Neuron (in vitro differentiated cells): ENCODE results near the gene PBX1.
"Not testable (repeated sequence)": the region's sequence is repeated elsewhere in the genome, so short reads cannot be mapped to it uniquely, and the experiment has no call there.

Source experiments
- H2AFZ ChIP-seq: one replicate; pipeline ENCODE4 v1.6.1; 2013; ENCODE audit warnings: low read depth, mild to moderate bottlenecking, inconsistent platforms, low read length, moderate library complexity
- H3K27me3 ChIP-seq: one replicate; pipeline ENCODE4 v1.6.1; 2013; ENCODE audit warnings: low read length; ENCODE audit not compliant: insufficient read depth
- H3K36me3 ChIP-seq: one replicate; pipeline ENCODE4 v1.6.1; 2013; ENCODE audit warnings: low read length; ENCODE audit not compliant: insufficient read depth
- H3K4me1 ChIP-seq: one replicate; pipeline ENCODE4 v1.6.1; 2013; ENCODE audit warnings: low read length; ENCODE audit not compliant: insufficient read depth
- H3K4me3 ChIP-seq: 2 replicates; pipeline ENCODE4 v1.5.1; 2013; ENCODE audit warnings: mild to moderate bottlenecking, low read length, moderate library complexity
- H3K9me3 ChIP-seq: one replicate; pipeline ENCODE4 v1.6.1; 2013; ENCODE audit warnings: low read length

Gene PBX1

DNA sequence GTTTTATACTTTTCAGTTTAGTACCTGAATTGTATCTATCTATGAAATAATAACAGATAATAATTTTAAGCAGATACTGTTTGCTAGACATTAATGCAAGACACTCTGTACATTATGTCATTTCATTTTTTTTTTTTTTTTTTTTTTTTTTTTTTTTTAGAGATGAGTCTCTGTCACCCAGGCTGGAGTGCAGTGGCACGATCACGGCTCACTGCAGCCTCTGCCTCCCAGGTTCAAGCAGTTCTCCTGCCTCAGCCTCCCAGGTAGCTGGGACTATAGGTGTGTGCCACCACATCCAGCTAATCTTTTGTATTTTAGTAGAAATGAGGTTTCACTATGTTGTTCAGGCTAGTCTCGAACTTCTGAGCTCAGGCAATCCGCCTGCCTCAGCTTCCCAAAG is 44.8 kb downstream of the PBX1 start:
- not testable (repeated sequence) for H3K4me3 ChIP-seq, H3K27me3 ChIP-seq, H3K9me3 ChIP-seq, H2AFZ ChIP-seq
- Histone ChIP-seq H3K4me1 (peaks cover 39% of the 10 kb centered on the region), H3K36me3 (peaks cover 13% of the 10 kb centered on the region)

DNA sequence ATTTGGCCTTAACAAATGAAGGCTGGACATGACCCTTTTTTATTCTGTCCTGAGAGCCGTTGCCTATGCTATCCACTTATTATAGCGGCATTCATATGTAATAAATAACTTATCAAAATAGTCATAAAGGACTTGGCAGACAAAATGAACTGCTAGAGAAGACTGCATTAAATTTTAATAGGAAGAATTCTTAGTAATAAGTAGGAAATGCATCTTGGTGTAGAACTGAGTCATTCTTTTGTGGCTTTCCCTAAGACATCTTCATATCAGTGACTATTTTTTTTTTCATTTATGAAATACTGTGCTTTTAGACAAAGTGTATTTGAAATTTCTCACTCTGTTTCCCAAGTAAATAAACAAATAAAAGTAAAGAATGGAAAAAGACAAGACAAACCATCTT is 45.6 kb downstream of the PBX1 start:
- H3K4me3 ChIP-seq: no peak overlapping the region
- H3K9me3 ChIP-seq: no peaks in the 10 kb centered on the region
- H3K4me1 ChIP-seq: peaks cover 33% of the 10 kb centered on the region
- no peaks in the 10 kb centered on the region for H3K27me3 ChIP-seq
- no peak overlapping the region for H2AFZ ChIP-seq
- peaks cover 13% of the 10 kb centered on the region for H3K36me3 ChIP-seq

- Histone ChIP-seq H3K36me3 (peaks cover 13% of the 10 kb centered on the region), H3K4me1 (peaks cover 29% of the 10 kb centered on the region), H2AFZ (no peak overlapping the region), H3K4me3 (no peak overlapping the region), H3K27me3 (no peaks in the 10 kb centered on the region), H3K9me3 (no peaks in the 10 kb centered on the region)
Observed at GRCh38 chr1:164605254-164606091, 46.5 kb downstream of the PBX1 start.

GRCh38 chr1:164607351-164607750 is 48.4 kb downstream of the PBX1 start:
- Histone ChIP-seq H3K36me3 (peaks cover 6% of the 10 kb centered on the region), H3K27me3 (no peaks in the 10 kb centered on the region), H3K4me3 (no peak overlapping the region), H2AFZ (no peak overlapping the region), H3K9me3 (no peaks in the 10 kb centered on the region), H3K4me1 (peaks cover 34% of the 10 kb centered on the region)

GRCh38 chr1:164608651-164609057 is 49.7 kb downstream of the PBX1 start:
- no peak overlapping the region for H3K4me3 ChIP-seq
- peaks cover 34% of the 10 kb centered on the region for H3K4me1 ChIP-seq

DNA sequence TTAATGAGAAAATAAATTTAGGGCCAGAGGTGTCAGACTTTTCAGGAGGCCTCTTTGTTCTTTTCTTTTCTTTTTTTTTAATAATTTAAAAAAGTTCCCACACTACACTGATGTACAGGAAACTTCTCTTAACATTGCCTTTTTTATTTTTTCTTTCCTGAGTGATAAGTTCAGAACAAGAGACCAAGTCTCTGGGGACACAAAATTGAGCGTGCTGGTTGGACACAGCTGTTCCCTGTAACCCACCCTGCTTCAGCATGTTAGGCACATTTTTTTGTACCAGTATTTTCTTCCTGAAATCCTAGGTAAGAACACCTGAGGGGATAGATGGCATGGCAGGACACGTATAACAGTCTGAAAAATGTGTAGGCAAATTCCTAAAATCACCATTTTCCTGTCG is 50.1 kb downstream of the PBX1 start:
- H3K27me3 ChIP-seq: no peaks in the 10 kb centered on the region
- H3K4me3 ChIP-seq: no peak overlapping the region
- no peak overlapping the region for H2AFZ ChIP-seq
- no peaks in the 10 kb centered on the region for H3K9me3 ChIP-seq
- H3K4me1 ChIP-seq: peaks cover 38% of the 10 kb centered on the region
- peaks cover 7% of the 10 kb centered on the region for H3K36me3 ChIP-seq

More at GRCh38 chr1:164608651-164609057, 49.7 kb downstream of the PBX1 start:
- Histone ChIP-seq H3K9me3 (no peaks in the 10 kb centered on the region), H3K27me3 (no peaks in the 10 kb centered on the region), H2AFZ (no peak overlapping the region), H3K36me3 (peaks cover 7% of the 10 kb centered on the region)

DNA sequence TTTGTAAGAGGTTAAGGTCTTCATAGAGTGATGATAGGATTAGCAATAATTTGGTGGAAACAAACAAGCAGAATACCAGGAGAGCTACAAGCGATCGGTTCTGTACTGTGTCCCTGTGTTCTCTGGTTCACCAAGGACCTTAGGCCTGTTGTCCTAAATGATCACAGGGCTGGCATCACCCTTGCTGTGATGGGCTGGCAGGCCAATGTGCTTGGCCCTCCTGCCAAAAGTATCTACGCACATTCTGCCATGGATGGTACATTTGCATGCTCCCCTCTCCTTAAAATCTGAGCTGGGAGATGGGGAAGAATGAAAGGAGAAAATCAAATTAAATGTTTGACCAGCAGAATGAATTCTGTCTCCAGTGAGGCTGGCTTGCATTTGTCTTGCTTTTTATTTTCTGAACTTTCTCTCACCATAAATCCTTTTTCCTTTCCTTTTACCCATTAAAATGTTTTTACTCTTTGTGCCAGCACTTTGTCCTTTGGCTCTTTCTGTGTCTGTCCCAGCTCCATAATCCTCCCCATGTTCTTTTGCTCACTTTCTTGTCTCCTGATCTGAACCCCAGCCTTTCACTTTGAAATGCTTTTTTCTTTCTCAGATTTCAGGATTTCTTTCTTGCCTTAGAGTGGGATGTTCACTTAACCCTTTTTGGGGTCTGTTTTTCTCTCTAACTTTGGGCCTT is 51.7 kb downstream of the PBX1 start:
- peaks cover 4% of the 10 kb centered on the region for H3K36me3 ChIP-seq
- no peak overlapping the region for H3K4me3 ChIP-seq
- no peaks in the 10 kb centered on the region for H3K27me3 ChIP-seq
- no peaks in the 10 kb centered on the region for H3K9me3 ChIP-seq
- no peak overlapping the region for H2AFZ ChIP-seq
- peaks cover 37% of the 10 kb centered on the region for H3K4me1 ChIP-seq

- peaks cover 43% of the 10 kb centered on the region for H3K4me1 ChIP-seq
- peaks cover 4% of the 10 kb centered on the region for H3K36me3 ChIP-seq
- H2AFZ ChIP-seq: no peak overlapping the region
- H3K9me3 ChIP-seq: no peaks in the 10 kb centered on the region
- H3K27me3 ChIP-seq: no peaks in the 10 kb centered on the region
- H3K4me3 ChIP-seq: no peak overlapping the region
Observed at GRCh38 chr1:164611754-164612642, 53.0 kb downstream of the PBX1 start.

- Histone ChIP-seq H3K36me3 (peaks cover 4% of the 10 kb centered on the region), H3K4me3 (no peak overlapping the region), H3K9me3 (no peaks in the 10 kb centered on the region), H3K27me3 (no peaks in the 10 kb centered on the region), H3K4me1 (peaks cover 46% of the 10 kb centered on the region), H2AFZ (no peak overlapping the region)
Observed at GRCh38 chr1:164613176-164613575, 54.2 kb downstream of the PBX1 start.

GRCh38 chr1:164614316-164614715 is 55.3 kb downstream of the PBX1 start:
- no peaks in the 10 kb centered on the region for H3K9me3 ChIP-seq
- H3K4me1 ChIP-seq: peaks cover 41% of the 10 kb centered on the region

GRCh38 chr1:164617377-164618201 is 58.6 kb downstream of the PBX1 start:
- Histone ChIP-seq H3K9me3 (no peaks in the 10 kb centered on the region), H3K4me3 (no peak overlapping the region), H3K27me3 (no peaks in the 10 kb centered on the region), H3K36me3 (peaks cover 4% of the 10 kb centered on the region), H3K4me1 (peaks cover 28% of the 10 kb centered on the region), H2AFZ (no peak overlapping the region)

More at GRCh38 chr1:164614316-164614715, 55.3 kb downstream of the PBX1 start:
- Histone ChIP-seq H2AFZ (no peak overlapping the region), H3K36me3 (peaks cover 4% of the 10 kb centered on the region), H3K27me3 (no peaks in the 10 kb centered on the region), H3K4me3 (no peak overlapping the region)

DNA sequence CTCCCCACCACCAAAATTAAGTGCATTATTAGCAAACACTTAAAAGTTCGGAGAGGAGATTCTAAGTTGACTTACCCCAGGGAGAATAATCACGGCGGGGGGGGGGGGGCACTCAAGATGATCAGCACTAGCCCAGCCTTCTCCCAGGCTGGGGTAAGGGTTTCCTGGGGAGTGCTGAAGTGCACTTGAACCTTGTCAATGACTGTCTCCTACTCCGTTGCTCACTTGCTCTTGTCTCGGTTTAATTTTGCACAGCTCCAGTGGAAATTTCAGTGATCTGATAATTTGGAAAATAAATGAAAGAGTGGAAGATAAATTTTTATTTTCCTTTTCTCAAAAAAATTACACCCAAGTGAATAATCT is 59.2 kb downstream of the PBX1 start:
- Histone ChIP-seq H3K27me3 (no peaks in the 10 kb centered on the region), H2AFZ (no peak overlapping the region)

More for the DNA sequence above, 59.2 kb downstream of the PBX1 start:
- H3K36me3 ChIP-seq: peaks cover 4% of the 10 kb centered on the region
- H3K9me3 ChIP-seq: no peaks in the 10 kb centered on the region
- H3K4me3 ChIP-seq: no peak overlapping the region
- H3K4me1 ChIP-seq: peaks cover 25% of the 10 kb centered on the region
